Measurements from ENCODE around the gene BCL11B. TPM values are rescaled to one million over a fixed set of nuclear protein-coding genes. Genes with fewer than 3 reads are reported as not detected.

BCL11B gene
- total and polyA plus RNA-seq, 2 experiments from 2014 or later: 0.28 to 3.2 TPM

GRCh38 chr14:99271221-99271941, 616 bp downstream of the BCL11B start:
- Histone ChIP-seq H3K4me1 (ENCODE audit: insufficient read depth) (peaks cover 15% of the 10 kb centered on the region), H3K27me3 (peaks cover 16% of the 10 kb centered on the region), H4K20me1 (ENCODE audit: insufficient read depth, poor library complexity, severe bottlenecking) (no peaks in the 10 kb centered on the region), H2AFZ (peak overlapping the region; percentile 82), H3K79me2 (peaks cover 3% of the 10 kb centered on the region), H3K36me3 (replicated peaks; ENCODE audit: insufficient read depth, low read depth) (no peaks in the 10 kb centered on the region), H3K4me3 (peak overlapping the region; percentile 74), H3K9me2 (replicated peaks; ENCODE audit: insufficient read depth) (no peaks in the 10 kb centered on the region), H3K9me3 (ENCODE audit: low read depth) (no peaks in the 10 kb centered on the region), H3K27ac (peak overlapping the region; percentile 47), H3K4me2 (peak overlapping the region; percentile 98)
- DNase-seq (ENCODE audit: low spot score): no peak
- WGBS (ENCODE audit: low lambda C conversion rate, missing lambda C conversion rate): 1% methylated on average over 25 of the region's 32 CpGs
- TF ChIP-seq, protein P1, sequence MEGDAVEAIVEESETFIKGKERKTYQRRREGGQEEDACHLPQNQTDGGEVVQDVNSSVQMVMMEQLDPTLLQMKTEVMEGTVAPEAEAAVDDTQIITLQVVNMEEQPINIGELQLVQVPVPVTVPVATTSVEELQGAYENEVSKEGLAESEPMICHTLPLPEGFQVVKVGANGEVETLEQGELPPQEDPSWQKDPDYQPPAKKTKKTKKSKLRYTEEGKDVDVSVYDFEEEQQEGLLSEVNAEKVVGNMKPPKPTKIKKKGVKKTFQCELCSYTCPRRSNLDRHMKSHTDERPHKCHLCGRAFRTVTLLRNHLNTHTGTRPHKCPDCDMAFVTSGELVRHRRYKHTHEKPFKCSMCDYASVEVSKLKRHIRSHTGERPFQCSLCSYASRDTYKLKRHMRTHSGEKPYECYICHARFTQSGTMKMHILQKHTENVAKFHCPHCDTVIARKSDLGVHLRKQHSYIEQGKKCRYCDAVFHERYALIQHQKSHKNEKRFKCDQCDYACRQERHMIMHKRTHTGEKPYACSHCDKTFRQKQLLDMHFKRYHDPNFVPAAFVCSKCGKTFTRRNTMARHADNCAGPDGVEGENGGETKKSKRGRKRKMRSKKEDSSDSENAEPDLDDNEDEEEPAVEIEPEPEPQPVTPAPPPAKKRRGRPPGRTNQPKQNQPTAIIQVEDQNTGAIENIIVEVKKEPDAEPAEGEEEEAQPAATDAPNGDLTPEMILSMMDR (IDR thresholded peaks at IDR 0.05; ENCODE audit: poor library complexity): no peak
- TF ChIP-seq EZH2 (IDR thresholded peaks at IDR 0.05; ENCODE audit: borderline replicate concordance) (no peak), EZH2phosphoT487 (IDR thresholded peaks at IDR 0.05; ENCODE audit: low read depth, severe bottlenecking, unreplicated experiment) (no peak)

DNA sequence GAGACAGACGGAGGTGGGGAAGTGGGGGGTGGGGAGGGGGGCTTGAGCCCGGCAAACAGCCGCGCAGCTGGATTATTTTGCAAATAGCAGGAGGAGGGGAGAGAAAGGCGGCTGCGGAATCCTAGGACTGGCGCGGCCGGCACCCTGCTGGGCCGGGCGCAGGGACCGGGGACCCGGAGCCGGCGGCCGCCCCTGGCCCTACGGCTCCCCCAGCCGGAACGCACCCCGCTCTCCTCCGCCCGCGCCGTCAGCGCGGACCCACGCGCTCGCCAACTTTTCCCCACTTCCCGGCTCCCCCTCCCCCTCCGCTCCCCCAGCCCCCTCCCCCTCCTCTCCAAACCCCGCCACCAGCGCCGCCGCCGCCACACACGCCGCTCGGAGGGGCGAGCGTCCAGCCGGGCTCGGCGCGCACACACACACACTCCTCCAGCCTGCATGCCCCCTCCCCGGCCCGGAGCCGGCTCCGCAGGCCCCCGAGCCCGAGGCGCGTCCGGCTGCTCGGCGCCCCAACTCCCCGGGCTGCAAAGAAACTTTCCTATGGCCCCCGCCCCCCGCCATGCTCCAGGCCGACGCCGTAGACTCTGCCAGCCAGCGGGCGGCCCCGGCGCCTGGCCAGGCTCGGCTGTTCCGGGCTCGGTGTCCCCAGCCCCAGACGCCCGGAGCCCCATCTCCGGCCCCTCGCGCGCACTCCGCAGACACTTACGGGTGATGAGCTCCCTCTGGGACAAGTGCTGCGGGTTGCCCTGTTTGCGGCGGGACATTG, 1.4 kb downstream of the BCL11B start:
- H3K27me3 ChIP-seq: peaks cover 14% of the 10 kb centered on the region
- WGBS (ENCODE audit: low lambda C conversion rate, missing lambda C conversion rate): 0% methylated on average over 19 of the region's 80 CpGs
- peaks cover 15% of the 10 kb centered on the region for H3K4me1 ChIP-seq (ENCODE audit: insufficient read depth)
- peak; percentile 44 for DNase-seq (ENCODE audit: low spot score)
- no peaks in the 10 kb centered on the region for H3K9me2 ChIP-seq (replicated peaks; ENCODE audit: insufficient read depth)
- peaks cover 10% of the 10 kb centered on the region for H3K79me2 ChIP-seq
- H3K4me2 ChIP-seq: peak overlapping the region; percentile 98
- no peaks in the 10 kb centered on the region for H3K9me3 ChIP-seq (ENCODE audit: low read depth)
- peak overlapping the region; percentile 51 for H2AFZ ChIP-seq
- TF ChIP-seq EZH2 (IDR thresholded peaks at IDR 0.05; ENCODE audit: borderline replicate concordance): no peak
- no peak for TF ChIP-seq EZH2phosphoT487 (IDR thresholded peaks at IDR 0.05; ENCODE audit: low read depth, severe bottlenecking, unreplicated experiment)
- H3K4me3 ChIP-seq: peak overlapping the region; percentile 74
- H3K36me3 ChIP-seq (replicated peaks; ENCODE audit: insufficient read depth, low read depth): no peaks in the 10 kb centered on the region
- no peaks in the 10 kb centered on the region for H4K20me1 ChIP-seq (ENCODE audit: insufficient read depth, poor library complexity, severe bottlenecking)
- no peak overlapping the region for H3K27ac ChIP-seq

DNA sequence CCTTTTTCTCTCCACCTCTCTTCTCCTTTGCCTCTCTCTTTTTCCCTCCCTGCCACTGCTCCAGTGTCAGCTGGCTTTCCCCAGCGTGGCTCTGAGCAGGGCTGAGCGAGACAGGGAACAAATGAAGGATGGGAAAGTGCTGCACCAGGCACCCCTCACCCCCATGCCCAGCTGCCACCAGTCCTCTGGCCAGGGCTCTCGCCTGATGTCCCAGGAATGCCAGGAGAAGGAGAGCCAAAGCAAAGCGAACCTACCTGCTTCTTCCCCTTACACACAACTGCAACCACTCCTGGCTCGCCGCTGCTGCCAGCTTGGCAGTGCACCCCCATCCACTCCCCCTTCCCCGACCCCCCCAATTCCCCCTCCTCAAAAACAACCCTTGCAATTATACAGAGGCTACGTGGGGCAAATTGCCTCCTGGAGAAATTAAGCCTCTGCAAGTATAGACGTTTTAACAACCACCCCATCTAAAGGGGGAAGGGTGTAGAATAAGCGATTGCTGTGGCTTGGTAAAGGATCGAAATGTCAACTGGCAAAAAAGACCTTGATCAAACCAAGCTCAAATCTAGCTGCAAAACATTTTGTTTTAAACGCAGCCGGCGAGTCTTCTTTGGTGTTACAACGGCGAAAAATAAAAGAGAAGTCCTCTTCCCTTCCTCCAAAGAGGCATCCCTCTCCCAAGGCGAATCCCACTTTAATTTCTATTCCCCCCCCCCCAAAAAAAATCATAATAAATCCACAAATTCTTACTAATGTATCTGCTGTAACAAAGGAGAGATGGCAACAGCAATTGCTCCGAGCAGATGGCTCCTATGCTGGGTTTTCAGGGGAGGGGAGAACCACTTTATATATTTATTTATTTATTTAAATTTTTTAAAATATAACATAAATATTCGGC, 2.9 kb downstream of the BCL11B start:
- no peak for DNase-seq (ENCODE audit: low spot score)
- no peaks in the 10 kb centered on the region for H4K20me1 ChIP-seq (ENCODE audit: insufficient read depth, poor library complexity, severe bottlenecking)
- H3K27me3 ChIP-seq: peaks cover 13% of the 10 kb centered on the region
- no peaks in the 10 kb centered on the region for H3K9me2 ChIP-seq (replicated peaks; ENCODE audit: insufficient read depth)
- no peak overlapping the region for H2AFZ ChIP-seq
- H3K9me3 ChIP-seq (ENCODE audit: low read depth): no peaks in the 10 kb centered on the region
- no peak overlapping the region for H3K27ac ChIP-seq
- WGBS (ENCODE audit: low lambda C conversion rate, missing lambda C conversion rate): 14% methylated on average over 16 of the region's 19 CpGs
- peaks cover 26% of the 10 kb centered on the region for H3K79me2 ChIP-seq
- H3K36me3 ChIP-seq (replicated peaks; ENCODE audit: insufficient read depth, low read depth): no peaks in the 10 kb centered on the region
- TF ChIP-seq, protein P1 (IDR thresholded peaks at IDR 0.05; ENCODE audit: poor library complexity): no peak
- no peak for TF ChIP-seq EZH2phosphoT487 (IDR thresholded peaks at IDR 0.05; ENCODE audit: low read depth, severe bottlenecking, unreplicated experiment)
- no peak for TF ChIP-seq EZH2 (IDR thresholded peaks at IDR 0.05; ENCODE audit: borderline replicate concordance)
- peak overlapping the region; percentile 18 for H3K4me3 ChIP-seq
- H3K4me1 ChIP-seq (ENCODE audit: insufficient read depth): peaks cover 15% of the 10 kb centered on the region
- peak overlapping the region; percentile 98 for H3K4me2 ChIP-seq
